Natural killer cell (primary cell): ENCODE data around the gene PCP4L1. TPM values are rescaled to one million over a fixed set of nuclear protein-coding genes. Genes with fewer than 3 reads are reported as not detected.
"Not testable (repeated sequence)": the region's sequence is repeated elsewhere in the genome, so short reads cannot be mapped to it uniquely, and the experiment has no call there.

Experiments used
- ATAC-seq, 3 donors: fragments of 150-1000 bp in 2 of 3; fragments of 200-7000 bp in 1 of 3; cut with Tn5 transposase; 1 replicate in 1 of 3; 2 replicates in 2 of 3; pipeline ENCODE4 v1.10.0; 2021; ENCODE audit warnings: mild to moderate bottlenecking in 2 of 3, moderate library complexity in 2 of 3
- DNase-seq, 2 donors: peaks; one replicate each; pipeline versions ENCODE4 v3.0.0 to v3.0.0-alpha.2; 2013 to 2021; ENCODE audit warnings: mixed read lengths in 1 of 2
- H3K27ac ChIP-seq: one replicate; pipeline ENCODE4 v1.5.1; 2013; ENCODE audit warnings: mild to moderate bottlenecking, low read length
- H3K27me3 ChIP-seq: one replicate; pipeline ENCODE4 v1.6.1; 2013; ENCODE audit warnings: low read length; ENCODE audit not compliant: control insufficient read depth, insufficient read depth
- H3K36me3 ChIP-seq: one replicate; pipeline ENCODE4 v1.6.1; 2013; ENCODE audit warnings: low read length; ENCODE audit not compliant: control insufficient read depth, insufficient read depth
- H3K4me1 ChIP-seq: one replicate; pipeline ENCODE4 v1.6.1; 2013; ENCODE audit warnings: low read length; ENCODE audit not compliant: control insufficient read depth, insufficient read depth
- H3K4me3 ChIP-seq: one replicate; pipeline ENCODE4 v1.5.1; 2013; ENCODE audit warnings: low read length
- H3K9me3 ChIP-seq: one replicate; pipeline ENCODE4 v1.6.1; 2013; ENCODE audit warnings: low read length; ENCODE audit not compliant: control insufficient read depth, insufficient read depth
- H3K27ac Mint-ChIP-seq, 2 donors: one replicate each; pipeline ENCODE4 v1.8.0; 2022; ENCODE audit warnings: mild to moderate bottlenecking in 2 of 2, mixed read lengths in 2 of 2, moderate library complexity in 1 of 2
- H3K27me3 Mint-ChIP-seq, 2 donors: one replicate each; pipeline ENCODE4 v1.8.0; 2022; ENCODE audit warnings: low read depth in 2 of 2, mixed read lengths in 2 of 2
- H3K36me3 Mint-ChIP-seq: one replicate; pipeline ENCODE4 v1.8.0; 2022; ENCODE audit warnings: mixed read lengths
- H3K4me1 Mint-ChIP-seq, 2 donors: one replicate each; pipeline ENCODE4 v1.8.0; 2022; ENCODE audit warnings: mixed read lengths in 2 of 2
- H3K4me3 Mint-ChIP-seq: one replicate; pipeline ENCODE4 v1.8.0; 2022; ENCODE audit warnings: mild to moderate bottlenecking, moderate library complexity, mixed read lengths
- H3K9me3 Mint-ChIP-seq, 2 donors: one replicate each; pipeline ENCODE4 v1.8.0; 2022; ENCODE audit warnings: mixed read lengths in 2 of 2
- CTCF ChIP-seq: fragments of 200-600 bp; IDR thresholded peaks from one replicate; pipeline ENCODE4 v1.8.0; 2022; ENCODE audit warnings: antibody characterized with exemption
- WGBS: methylation state at CpG from one replicate; pipeline ENCODE4 v1.1.7; 2013; ENCODE audit warnings: missing lambda C conversion rate; ENCODE audit not compliant: insufficient coverage; 5-methylcytosine and 5-hydroxymethylcytosine counted together
- intact Hi-C: fragments of 100-400 bp; cut with micrococcal nuclease; formaldehyde crosslinking; loops from one replicate; pipeline ENCODE4 v1.14.2; 2022
- total RNA-seq, 4 donors: library from RNA; stranded (reverse); fragments of 120-200 nt in 1 of 4; gene quantifications; one replicate each; pipeline versions ENCODE4 v1.2.3 to v1.2.4, GENCODE V29; 2013 to 2022

The PCP4L1 gene
- total RNA-seq, 3 donors from 2014 or later (not counting 1 experiment from before 2014, with no cell fraction given), result not detected

- no peak overlapping the region for H3K4me3 ChIP-seq
- H3K9me3 ChIP-seq, result no peaks in the 10 kb centered on the region
- WGBS, result 92% methylated on average over 6 of the region's 6 CpGs
- H3K27me3 Mint-ChIP-seq, result no peaks in the 10 kb centered on the region
- no peaks in the 10 kb centered on the region for H3K9me3 Mint-ChIP-seq
- H3K36me3 ChIP-seq, result peaks cover 21% of the 10 kb centered on the region
- DNase-seq (no peak), ATAC-seq (no peak)
- peaks cover 43% of the 10 kb centered on the region for H3K4me1 ChIP-seq
- intact Hi-C loops, result no loop called here
- TF ChIP-seq CTCF, result no peak
- no peaks in the 10 kb centered on the region for H3K36me3 Mint-ChIP-seq
- peak overlapping the region; percentile 72 to 99 for H3K27ac Mint-ChIP-seq
- peaks cover 59 to 77% of the 10 kb centered on the region in 2 donors for H3K4me1 Mint-ChIP-seq
- no peak overlapping the region for H3K27ac ChIP-seq
- no peaks in the 10 kb centered on the region for H3K27me3 ChIP-seq
- H3K4me3 Mint-ChIP-seq, result peak overlapping the region; percentile 17
Observed at GRCh38 chr1:161222175-161223019, 36.1 kb upstream of the PCP4L1 start.

GRCh38 chr1:161223805-161224694 is 34.5 kb upstream of the PCP4L1 start:
- Histone ChIP-seq H3K36me3 (peaks cover 20% of the 10 kb centered on the region), H3K9me3 (no peaks in the 10 kb centered on the region), H3K27ac (no peak overlapping the region), H3K27me3 (no peaks in the 10 kb centered on the region), H3K4me3 (no peak overlapping the region), H3K4me1 (peaks cover 35% of the 10 kb centered on the region)
- TF ChIP-seq CTCF, result no peak
- WGBS, result 98% methylated on average over 6 of the region's 7 CpGs
- intact Hi-C loops, result no loop called here
- no peak overlapping the region for H3K4me3 Mint-ChIP-seq
- no peaks in the 10 kb centered on the region for H3K36me3 Mint-ChIP-seq
- no peaks in the 10 kb centered on the region for H3K27me3 Mint-ChIP-seq
- peak overlapping the region; percentile 72 to 99 for H3K27ac Mint-ChIP-seq
- no peaks in the 10 kb centered on the region for H3K9me3 Mint-ChIP-seq
- ATAC-seq (no peak), DNase-seq (no peak)
- peaks cover 49 to 68% of the 10 kb centered on the region in 2 donors for H3K4me1 Mint-ChIP-seq

GRCh38 chr1:161224695-161225087 is 33.9 kb upstream of the PCP4L1 start:
- not testable (repeated sequence) for DNase-seq, H3K9me3 Mint-ChIP-seq, H3K4me3 ChIP-seq, ATAC-seq, H3K27me3 Mint-ChIP-seq, H3K27ac ChIP-seq, H3K27me3 ChIP-seq, H3K9me3 ChIP-seq, H3K4me3 Mint-ChIP-seq, H3K36me3 Mint-ChIP-seq
- intact Hi-C loops, result loop anchor here (1.0 to 5.0 kb wide), 6 partner anchors 7 to 143 kb away; partner anchors contain the start of genes CFAP126, MPZ and NDUFS2
- WGBS, result 93% methylated on average over 13 of the region's 13 CpGs
- Histone ChIP-seq H3K4me1 (peaks cover 32% of the 10 kb centered on the region), H3K36me3 (peaks cover 20% of the 10 kb centered on the region)
- Mint-ChIP-seq H3K27ac (peak overlapping the region; percentile 92 to 95), H3K4me1 (peaks cover 44 to 62% of the 10 kb centered on the region in 2 donors)

- H3K27ac ChIP-seq, result peak overlapping the region; percentile 72
- TF ChIP-seq CTCF, result no peak
- peaks cover 32% of the 10 kb centered on the region for H3K4me1 ChIP-seq
- no peaks in the 10 kb centered on the region for H3K9me3 ChIP-seq
- H3K4me3 ChIP-seq, result no peak overlapping the region
- WGBS, result 92% methylated on average over 5 of the region's 7 CpGs
- ATAC-seq, result peak in 1 of 3 donors; percentile 1
- Mint-ChIP-seq H3K27ac (peak overlapping the region; percentile 92 to 95), H3K9me3 (no peaks in the 10 kb centered on the region), H3K4me1 (peaks cover 44 to 57% of the 10 kb centered on the region in 2 donors), H3K4me3 (peak overlapping the region; percentile 100), H3K27me3 (no peaks in the 10 kb centered on the region), H3K36me3 (no peaks in the 10 kb centered on the region)
- intact Hi-C loops, result loop anchor here (1.0 to 5.0 kb wide), 6 partner anchors 8 to 142 kb away; partner anchors contain the start of genes CFAP126, MPZ and NDUFS2
- DNase-seq, result no peak
- H3K27me3 ChIP-seq, result no peaks in the 10 kb centered on the region
- H3K36me3 ChIP-seq, result peaks cover 19% of the 10 kb centered on the region
Observed at GRCh38 chr1:161225178-161225533, 33.4 kb upstream of the PCP4L1 start.
